T-helper 2 cell treated with Interferon-gamma antibody and Interleukin-4, amounts not matched to agents 5 μg/mL and 100 μg/mL, for 36 hours (primary cell): Measurements from ENCODE around the gene NR4A3.

Experiments used
- DNase-seq: peaks from one replicate; pipeline ENCODE4 v3.0.0; 2021; ENCODE audit warnings: low spot score
- H3K27ac Mint-ChIP-seq: one replicate; pipeline ENCODE4 v1.8.0; 2021; ENCODE audit warnings: mild to moderate bottlenecking, mixed read lengths
- H3K27me3 Mint-ChIP-seq: one replicate; pipeline ENCODE4 v1.8.0; 2021; ENCODE audit warnings: low read depth, mixed read lengths
- H3K36me3 Mint-ChIP-seq: one replicate; pipeline ENCODE4 v1.8.0; 2021; ENCODE audit warnings: low read depth, mixed read lengths
- H3K4me1 Mint-ChIP-seq: one replicate; pipeline ENCODE4 v1.8.0; 2021; ENCODE audit warnings: low read depth, mixed read lengths
- H3K4me3 Mint-ChIP-seq: one replicate; pipeline ENCODE4 v1.8.0; 2022; ENCODE audit warnings: mild to moderate bottlenecking, moderate library complexity, mixed read lengths
- H3K9me3 Mint-ChIP-seq: one replicate; pipeline ENCODE4 v1.8.0; 2021; ENCODE audit warnings: mixed read lengths

NR4A3 gene

DNA sequence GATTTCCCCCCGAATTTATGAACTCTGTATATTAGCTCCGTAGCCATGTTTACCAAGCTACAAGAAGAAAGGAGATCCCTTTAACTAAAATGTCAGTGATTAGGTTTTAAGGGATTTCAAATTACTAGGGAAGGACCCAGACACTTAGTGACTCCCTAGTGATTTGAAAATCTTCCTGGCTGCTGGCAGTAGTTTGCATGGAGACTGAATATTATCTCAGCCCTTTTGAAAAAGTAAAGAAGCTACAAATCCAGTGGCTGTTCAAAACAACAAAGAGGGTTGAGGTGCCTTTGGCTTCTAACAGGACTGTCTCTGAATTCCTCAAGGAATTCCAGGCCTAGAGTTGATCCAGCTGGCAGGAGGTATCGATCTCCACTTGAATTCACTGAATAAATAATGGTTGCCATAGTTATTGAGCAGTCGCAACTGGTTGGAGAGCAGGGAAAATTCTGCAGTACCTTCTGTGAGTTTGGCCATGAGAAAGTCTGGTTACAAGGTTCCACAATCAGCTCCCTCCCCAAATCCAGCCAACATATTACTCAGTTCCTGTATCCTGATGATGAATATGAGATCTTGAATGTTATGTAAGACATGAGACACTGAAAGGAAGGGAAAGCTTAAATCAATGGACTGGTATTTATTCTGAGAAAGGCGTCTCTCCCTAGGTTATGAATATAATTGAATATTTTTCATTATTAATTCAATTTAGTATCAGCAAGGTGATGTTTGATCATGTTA is 37.7 kb downstream of the NR4A3 start:
- Mint-ChIP-seq H3K9me3 (no peaks in the 10 kb centered on the region), H3K36me3 (peaks cover 6% of the 10 kb centered on the region), H3K4me3 (no peak overlapping the region), H3K27me3 (no peaks in the 10 kb centered on the region), H3K27ac (no peak overlapping the region), H3K4me1 (peaks cover 3% of the 10 kb centered on the region)
- DNase-seq, result no peak

DNA sequence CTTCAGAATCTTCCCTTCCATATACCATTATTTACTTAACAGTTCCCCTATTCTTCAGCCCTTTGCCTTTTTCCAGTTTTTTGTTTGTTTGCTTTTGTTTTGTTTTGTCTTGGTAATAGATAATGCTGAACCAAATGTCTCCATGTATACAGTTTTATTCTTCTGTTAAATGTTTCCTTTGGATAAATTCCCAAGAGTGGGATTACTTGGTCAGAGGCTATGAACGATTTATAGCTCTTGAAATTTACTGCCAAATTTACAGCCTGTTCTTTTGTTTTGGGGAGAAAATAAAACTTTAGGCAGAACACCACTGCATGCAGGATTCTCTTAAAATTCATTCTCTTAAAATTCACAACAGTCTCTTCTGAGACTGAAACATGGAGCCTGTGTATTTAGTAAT is 38.6 kb downstream of the NR4A3 start:
- DNase-seq, result no peak
- Mint-ChIP-seq H3K4me3 (no peak overlapping the region), H3K4me1 (peaks cover 3% of the 10 kb centered on the region), H3K9me3 (no peaks in the 10 kb centered on the region), H3K27me3 (no peaks in the 10 kb centered on the region), H3K36me3 (peaks cover 5% of the 10 kb centered on the region), H3K27ac (no peak overlapping the region)

DNA sequence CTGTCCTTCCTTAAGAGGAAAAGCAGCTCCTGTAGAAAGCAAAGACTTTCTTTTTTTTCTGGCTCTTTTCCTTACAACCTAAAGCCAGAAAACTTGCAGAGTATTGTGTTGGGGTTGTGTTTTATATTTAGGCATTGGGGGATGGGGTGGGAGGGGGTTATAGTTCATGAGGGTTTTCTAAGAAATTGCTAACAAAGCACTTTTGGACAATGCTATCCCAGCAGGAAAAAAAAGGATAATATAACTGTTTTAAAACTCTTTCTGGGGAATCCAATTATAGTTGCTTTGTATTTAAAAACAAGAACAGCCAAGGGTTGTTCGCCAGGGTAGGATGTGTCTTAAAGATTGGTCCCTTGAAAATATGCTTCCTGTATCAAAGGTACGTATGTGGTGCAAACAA is 42.3 kb downstream of the NR4A3 start:
- Mint-ChIP-seq H3K4me3 (no peak overlapping the region), H3K27ac (no peak overlapping the region), H3K27me3 (no peaks in the 10 kb centered on the region), H3K4me1 (peaks cover 21% of the 10 kb centered on the region), H3K36me3 (peaks cover 1% of the 10 kb centered on the region), H3K9me3 (no peaks in the 10 kb centered on the region)
- DNase-seq, result no peak

DNA sequence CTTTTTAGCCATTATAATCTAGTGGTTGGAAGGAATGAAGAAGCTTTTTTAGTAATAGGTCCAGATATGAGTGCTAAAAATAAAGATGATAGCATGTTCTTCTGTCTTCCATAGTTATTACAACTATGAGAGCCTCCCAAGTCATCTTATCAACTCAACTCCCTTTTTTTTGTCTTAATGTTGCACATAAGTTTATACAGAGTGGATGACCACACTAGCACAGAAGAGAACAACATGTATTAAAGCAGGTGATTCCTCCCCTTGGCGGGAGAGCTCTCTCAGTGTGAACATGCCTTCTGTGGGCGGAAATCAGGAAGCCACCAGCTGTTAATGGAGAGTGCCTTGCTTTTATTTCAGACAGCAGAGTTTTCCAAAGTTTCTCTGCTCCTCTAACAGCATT is 44.7 kb downstream of the NR4A3 start:
- H3K4me3 Mint-ChIP-seq, result no peak overlapping the region
- peaks cover 36% of the 10 kb centered on the region for H3K4me1 Mint-ChIP-seq
- no peak for DNase-seq
- H3K27me3 Mint-ChIP-seq, result no peaks in the 10 kb centered on the region
- no peak overlapping the region for H3K27ac Mint-ChIP-seq
- H3K36me3 Mint-ChIP-seq, result peaks cover 1% of the 10 kb centered on the region
- no peaks in the 10 kb centered on the region for H3K9me3 Mint-ChIP-seq

DNA sequence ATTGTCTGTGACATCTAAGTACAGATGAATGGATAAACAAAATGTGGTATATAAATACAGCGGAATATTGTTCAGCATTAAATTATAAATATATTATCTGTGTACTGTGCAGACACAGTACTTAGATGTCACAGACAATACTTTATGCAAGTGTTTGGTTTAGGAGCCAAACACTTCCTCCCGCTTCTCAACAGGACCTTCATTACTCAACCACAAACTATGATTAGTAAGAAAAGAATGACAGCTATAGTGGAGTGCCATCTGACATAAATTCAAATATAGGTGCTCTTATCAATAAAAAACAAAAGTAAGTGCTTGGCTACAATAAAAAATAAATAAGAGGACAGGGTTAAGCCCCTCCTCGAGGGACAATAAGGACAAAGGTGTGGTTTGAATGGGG is 45.9 kb downstream of the NR4A3 start:
- H3K27me3 Mint-ChIP-seq, result no peaks in the 10 kb centered on the region
- H3K9me3 Mint-ChIP-seq, result no peaks in the 10 kb centered on the region
- DNase-seq, result no peak
- peak overlapping the region; percentile 60 for H3K4me3 Mint-ChIP-seq
- H3K4me1 Mint-ChIP-seq, result peaks cover 36% of the 10 kb centered on the region
- H3K27ac Mint-ChIP-seq, result peak overlapping the region; percentile 83
- peaks cover 1% of the 10 kb centered on the region for H3K36me3 Mint-ChIP-seq

DNA sequence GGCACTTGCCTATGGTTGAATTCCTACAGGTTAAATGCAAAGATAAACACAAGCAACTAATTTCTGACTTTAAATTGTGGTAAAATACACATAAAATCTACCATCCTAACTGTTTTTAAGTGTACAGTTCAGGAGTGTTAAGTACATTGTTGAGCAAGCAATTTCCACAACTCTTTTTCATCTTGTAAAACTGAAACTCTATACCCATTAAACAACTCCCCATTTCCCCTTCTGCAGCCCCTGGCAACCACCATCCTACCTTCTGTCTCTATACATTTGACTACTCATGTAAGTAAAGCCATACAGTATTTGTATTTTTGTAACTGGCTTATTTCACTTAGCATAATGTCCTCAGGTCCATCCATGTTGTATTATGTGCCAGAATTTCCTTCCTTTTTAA is 46.3 kb downstream of the NR4A3 start:
- no peak for DNase-seq

DNA sequence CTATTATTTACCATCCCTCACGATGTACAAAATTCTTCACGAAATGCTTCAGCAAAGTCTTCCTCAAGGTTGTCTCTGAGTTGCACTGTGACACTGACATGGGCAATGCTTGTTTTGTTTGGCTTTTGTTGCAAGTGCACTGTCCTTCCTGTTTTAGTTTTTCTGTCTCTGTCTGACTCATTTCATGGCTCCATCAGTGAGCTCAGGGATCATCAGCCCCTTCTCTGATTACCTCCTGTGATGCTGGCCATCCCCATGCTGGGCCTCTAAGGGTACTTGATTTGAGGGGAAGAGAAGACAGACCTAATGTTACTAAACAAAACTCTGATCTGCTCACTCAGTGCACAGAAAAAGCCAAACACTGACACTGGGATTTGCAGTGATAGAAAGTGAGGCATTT is 47.2 kb downstream of the NR4A3 start:
- no peaks in the 10 kb centered on the region for H3K27me3 Mint-ChIP-seq
- peaks cover 37% of the 10 kb centered on the region for H3K4me1 Mint-ChIP-seq
- peak overlapping the region; percentile 41 for H3K27ac Mint-ChIP-seq
- DNase-seq, result no peak
- H3K9me3 Mint-ChIP-seq, result no peaks in the 10 kb centered on the region
- peak overlapping the region; percentile 15 for H3K4me3 Mint-ChIP-seq
- H3K36me3 Mint-ChIP-seq, result no peaks in the 10 kb centered on the region

More for the DNA sequence above, 46.3 kb downstream of the NR4A3 start:
- peak overlapping the region; percentile 60 for H3K4me3 Mint-ChIP-seq
- H3K27ac Mint-ChIP-seq, result peak overlapping the region; percentile 83
- peaks cover 36% of the 10 kb centered on the region for H3K4me1 Mint-ChIP-seq
- peaks cover 1% of the 10 kb centered on the region for H3K36me3 Mint-ChIP-seq
- H3K27me3 Mint-ChIP-seq, result no peaks in the 10 kb centered on the region
- no peaks in the 10 kb centered on the region for H3K9me3 Mint-ChIP-seq

DNA sequence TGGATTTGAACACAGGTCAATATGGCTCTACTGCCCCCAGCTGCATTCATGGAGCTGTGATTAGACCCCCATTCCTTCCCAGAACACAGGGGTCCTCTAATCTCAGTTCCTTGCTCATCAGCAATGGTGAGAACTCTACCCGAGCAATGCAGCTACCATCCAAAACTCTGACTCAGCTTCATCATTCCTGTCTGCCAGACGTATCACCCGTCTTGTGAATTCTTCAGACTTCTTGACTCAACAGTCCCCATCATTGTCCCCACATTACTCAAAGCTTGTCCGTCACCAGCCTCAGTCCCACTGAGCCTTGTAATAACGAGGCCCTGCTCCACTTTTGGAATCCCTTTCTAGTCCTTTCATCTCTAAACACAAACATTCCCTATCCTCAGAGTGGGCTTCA is 48.4 kb downstream of the NR4A3 start:
- Mint-ChIP-seq H3K4me3 (no peak overlapping the region), H3K36me3 (no peaks in the 10 kb centered on the region), H3K9me3 (no peaks in the 10 kb centered on the region), H3K4me1 (peaks cover 38% of the 10 kb centered on the region), H3K27ac (no peak overlapping the region), H3K27me3 (no peaks in the 10 kb centered on the region)
- no peak for DNase-seq

DNA sequence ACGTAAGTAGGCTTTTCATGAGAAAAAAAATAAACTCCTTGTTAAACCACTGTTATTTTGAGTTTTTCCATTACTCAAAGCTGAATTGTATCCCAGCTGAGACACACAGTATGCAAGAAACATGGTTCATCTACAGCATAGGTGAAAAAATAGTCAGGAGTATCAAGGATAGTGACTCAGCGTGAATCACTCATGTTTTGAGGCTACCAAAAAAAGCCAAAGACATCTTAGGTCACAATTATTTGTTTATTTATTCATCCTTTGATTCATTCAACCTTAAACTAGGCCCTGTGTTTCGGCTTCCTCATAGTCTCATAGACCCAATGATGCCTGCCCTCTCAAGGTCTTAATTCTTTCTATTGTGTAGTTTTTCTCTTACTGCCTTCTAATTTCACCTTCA is 51.8 kb downstream of the NR4A3 start:
- Mint-ChIP-seq H3K27me3 (no peaks in the 10 kb centered on the region), H3K4me3 (no peak overlapping the region), H3K9me3 (no peaks in the 10 kb centered on the region), H3K27ac (no peak overlapping the region), H3K36me3 (no peaks in the 10 kb centered on the region), H3K4me1 (peaks cover 22% of the 10 kb centered on the region)
- DNase-seq, result no peak

DNA sequence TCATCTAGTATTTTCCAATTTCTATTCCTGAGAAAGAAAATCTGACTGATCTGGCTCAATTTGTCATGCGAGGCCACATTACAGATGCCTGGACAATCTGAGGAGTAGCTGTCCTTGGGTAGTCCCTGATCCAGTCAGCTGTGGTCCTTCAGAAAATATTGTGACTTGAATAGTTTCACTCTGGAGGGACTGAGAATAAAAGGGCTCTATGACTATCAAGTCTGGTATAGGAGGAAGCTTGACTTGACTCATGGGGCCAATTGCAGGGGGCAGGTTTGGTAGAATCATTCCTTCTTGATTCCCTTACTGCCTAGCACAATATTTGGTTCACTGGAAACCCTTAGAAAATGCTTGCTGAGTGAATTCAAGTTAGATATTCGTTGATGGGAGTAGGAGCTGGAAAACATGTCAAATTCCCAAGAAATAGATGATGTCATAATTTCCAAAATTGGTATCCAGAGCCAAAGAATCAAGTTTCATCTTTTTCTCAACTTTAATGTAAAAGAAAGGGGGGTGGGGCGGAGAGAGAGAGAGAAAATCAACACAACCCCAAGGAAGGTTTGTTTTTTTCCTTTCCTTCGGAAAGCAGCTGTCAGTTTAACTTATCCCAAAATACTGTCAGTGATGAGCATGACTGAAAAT is 52.4 kb downstream of the NR4A3 start:
- no peaks in the 10 kb centered on the region for H3K9me3 Mint-ChIP-seq
- H3K27ac Mint-ChIP-seq, result no peak overlapping the region
- no peak overlapping the region for H3K4me3 Mint-ChIP-seq
- DNase-seq, result no peak
- H3K36me3 Mint-ChIP-seq, result no peaks in the 10 kb centered on the region
- no peaks in the 10 kb centered on the region for H3K27me3 Mint-ChIP-seq
- H3K4me1 Mint-ChIP-seq, result peaks cover 16% of the 10 kb centered on the region

DNA sequence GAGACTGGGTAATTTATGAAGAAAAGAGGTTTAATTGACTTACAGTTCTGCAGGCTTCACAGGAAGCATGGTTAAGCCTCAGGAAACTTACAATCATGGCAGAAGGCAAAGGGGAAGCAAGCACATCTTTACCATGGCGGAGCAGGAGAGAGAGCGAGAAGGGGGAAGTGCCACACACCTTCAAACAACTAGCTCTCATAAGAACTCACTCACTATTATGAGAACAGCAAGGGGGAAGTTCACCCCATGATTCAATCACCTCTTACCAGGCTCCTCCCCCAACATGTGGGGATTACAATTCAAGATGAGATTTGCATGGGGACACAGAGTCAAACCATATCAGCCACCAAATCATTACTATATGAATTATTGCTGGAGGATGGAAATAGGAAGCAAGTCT is 54.5 kb downstream of the NR4A3 start:
- Mint-ChIP-seq H3K36me3 (no peaks in the 10 kb centered on the region), H3K4me1 (peaks cover 4% of the 10 kb centered on the region), H3K4me3 (no peak overlapping the region), H3K27ac (no peak overlapping the region), H3K9me3 (no peaks in the 10 kb centered on the region), H3K27me3 (no peaks in the 10 kb centered on the region)
- no peak for DNase-seq

DNA sequence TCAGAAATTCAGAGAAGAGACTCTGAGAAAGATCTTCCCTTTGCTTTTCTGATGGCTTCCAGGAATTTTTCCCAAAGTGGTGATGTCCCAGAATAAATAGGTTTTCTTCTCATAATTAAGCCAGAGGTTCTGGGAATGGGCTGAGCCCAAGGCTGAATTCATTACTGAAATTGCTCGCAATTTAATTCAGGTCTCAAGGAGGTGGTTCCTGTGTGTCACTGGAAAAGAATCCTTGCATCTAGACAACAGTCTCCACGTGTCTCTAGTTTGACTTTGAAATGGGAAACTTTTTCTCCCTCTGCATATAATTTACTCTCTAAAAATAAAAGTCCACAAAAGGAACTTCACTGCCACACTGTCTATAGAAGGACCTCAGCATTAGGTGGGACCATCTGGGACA is 57.0 kb downstream of the NR4A3 start:
- Mint-ChIP-seq H3K4me1 (peaks cover 18% of the 10 kb centered on the region), H3K27me3 (no peaks in the 10 kb centered on the region)
- DNase-seq, result no peak

DNA sequence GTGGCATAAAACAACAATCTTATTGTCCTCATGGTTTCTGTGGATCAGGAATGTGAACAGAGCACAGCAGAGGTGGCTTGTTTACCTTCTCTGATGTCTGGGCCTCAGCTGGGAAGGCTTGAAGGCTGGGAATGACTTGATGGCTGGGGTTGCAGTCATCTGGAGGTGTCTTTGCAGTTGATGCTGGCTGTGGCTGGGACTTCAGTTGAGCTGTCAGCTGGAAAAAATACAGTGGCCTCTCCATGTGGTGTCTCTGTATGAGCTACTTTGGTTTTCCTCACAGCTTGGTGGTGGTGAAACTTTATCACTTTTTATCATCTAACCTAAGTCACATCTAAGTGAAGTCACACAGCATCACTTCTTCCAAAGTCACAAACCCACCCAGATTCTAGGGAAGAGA is 60.1 kb downstream of the NR4A3 start:
- Mint-ChIP-seq H3K4me1 (peaks cover 23% of the 10 kb centered on the region), H3K4me3 (no peak overlapping the region), H3K27me3 (no peaks in the 10 kb centered on the region), H3K36me3 (no peaks in the 10 kb centered on the region), H3K27ac (no peak overlapping the region), H3K9me3 (no peaks in the 10 kb centered on the region)
- peak; percentile 54 for DNase-seq

More for the DNA sequence above, 57.0 kb downstream of the NR4A3 start:
- Mint-ChIP-seq H3K27ac (no peak overlapping the region), H3K36me3 (no peaks in the 10 kb centered on the region), H3K4me3 (no peak overlapping the region), H3K9me3 (no peaks in the 10 kb centered on the region)

DNA sequence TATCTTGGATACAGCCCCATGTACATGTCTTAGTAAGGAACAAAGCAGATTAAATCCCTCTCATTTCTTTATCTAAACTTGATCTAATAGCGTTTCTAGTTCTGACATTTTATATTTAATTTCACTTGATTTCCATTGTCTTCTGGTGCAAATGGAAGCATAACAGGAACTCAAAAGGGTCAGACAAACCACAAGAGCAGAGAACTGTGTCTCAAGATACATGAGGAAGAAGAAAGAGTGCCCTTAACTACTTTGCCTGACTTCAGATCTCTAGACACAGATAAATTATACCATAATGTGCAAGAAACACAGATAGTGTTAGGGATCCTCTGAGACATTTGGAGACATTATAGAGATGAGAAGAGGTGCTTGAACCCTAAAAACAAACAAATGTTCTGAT is 64.1 kb downstream of the NR4A3 start:
- no peaks in the 10 kb centered on the region for H3K27me3 Mint-ChIP-seq
- H3K4me3 Mint-ChIP-seq, result no peak overlapping the region
- no peak for DNase-seq
- H3K4me1 Mint-ChIP-seq, result peaks cover 21% of the 10 kb centered on the region
- H3K36me3 Mint-ChIP-seq, result no peaks in the 10 kb centered on the region
- H3K9me3 Mint-ChIP-seq, result no peaks in the 10 kb centered on the region
- no peak overlapping the region for H3K27ac Mint-ChIP-seq

DNA sequence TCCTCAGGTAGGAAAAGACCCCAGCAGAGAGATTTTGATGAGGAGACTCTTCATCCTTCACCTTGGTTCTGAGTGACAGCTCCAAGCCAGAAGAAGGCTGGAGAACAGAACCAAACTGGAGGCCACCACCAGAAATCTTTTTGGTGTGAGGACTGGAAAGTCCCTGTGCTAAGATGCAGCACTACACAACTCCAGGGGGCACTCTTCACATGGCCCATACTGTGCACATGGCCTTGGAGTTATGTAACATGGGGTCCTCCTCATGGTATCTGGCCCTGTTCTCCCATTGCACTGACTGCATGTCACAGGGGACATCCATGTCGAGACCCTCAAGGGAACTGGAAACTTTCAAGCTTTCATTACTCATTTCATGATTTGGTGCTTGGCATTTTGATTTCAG is 67.4 kb downstream of the NR4A3 start:
- no peaks in the 10 kb centered on the region for H3K36me3 Mint-ChIP-seq
- peaks cover 19% of the 10 kb centered on the region for H3K27me3 Mint-ChIP-seq
- H3K9me3 Mint-ChIP-seq, result no peaks in the 10 kb centered on the region
- H3K27ac Mint-ChIP-seq, result no peak overlapping the region
- H3K4me1 Mint-ChIP-seq, result peaks cover 6% of the 10 kb centered on the region
- no peak overlapping the region for H3K4me3 Mint-ChIP-seq
- no peak for DNase-seq
